GM18870 (cell line): ENCODE results near the gene KLHDC7B.

Experiments used
- ATAC-seq: cut with Tn5 transposase; IDR thresholded peaks from one replicate; pipeline ENCODE4 v1.9.1; 2021; ENCODE audit warnings: moderate library complexity; ENCODE audit not compliant: unreplicated experiment

Gene KLHDC7B

DNA sequence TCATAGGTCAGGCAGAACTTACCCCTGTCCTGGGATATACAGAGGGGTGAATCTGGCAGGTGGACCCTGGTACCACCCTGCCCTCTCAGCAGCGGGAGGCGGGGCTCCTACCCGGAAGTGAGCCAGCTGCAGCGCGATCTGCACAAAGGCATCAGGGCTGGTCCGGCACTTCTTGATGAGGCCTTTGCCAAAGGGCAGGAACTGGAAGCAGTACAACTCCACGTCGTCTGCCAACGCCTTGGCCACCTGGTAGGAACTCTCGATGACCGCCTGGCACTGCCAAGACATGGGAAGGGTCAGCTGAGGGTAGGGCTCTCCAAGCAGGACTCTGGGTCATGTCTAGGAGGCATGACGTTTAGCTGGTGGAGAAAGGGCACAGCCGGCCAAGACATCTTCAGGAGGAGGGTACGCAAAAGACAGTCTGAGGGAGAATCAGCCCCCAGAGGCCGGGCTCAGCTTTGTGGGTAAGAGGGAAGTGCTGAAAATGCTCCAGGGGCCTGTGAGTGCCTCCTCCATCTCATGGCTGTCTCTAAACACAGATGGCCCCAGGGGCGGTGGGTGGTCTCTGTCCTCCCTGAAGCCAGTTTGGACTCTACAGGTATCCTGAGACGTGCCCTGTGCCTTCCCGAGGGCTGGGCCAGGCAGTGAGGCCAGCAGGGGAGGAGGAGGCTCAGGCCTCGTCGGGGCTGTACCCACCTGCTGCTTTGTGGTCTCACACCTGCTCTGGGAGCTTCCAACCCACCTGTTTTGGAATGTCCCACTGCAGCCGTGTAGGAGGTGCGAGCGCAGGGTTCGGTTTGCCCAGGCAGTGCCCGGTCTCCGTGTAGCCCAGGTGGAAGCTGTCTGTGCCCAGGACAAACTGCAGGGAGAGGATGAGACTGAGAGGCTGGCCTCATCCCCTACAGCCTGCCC is 25.8 kb downstream of the KLHDC7B start:
- no peak for ATAC-seq

DNA sequence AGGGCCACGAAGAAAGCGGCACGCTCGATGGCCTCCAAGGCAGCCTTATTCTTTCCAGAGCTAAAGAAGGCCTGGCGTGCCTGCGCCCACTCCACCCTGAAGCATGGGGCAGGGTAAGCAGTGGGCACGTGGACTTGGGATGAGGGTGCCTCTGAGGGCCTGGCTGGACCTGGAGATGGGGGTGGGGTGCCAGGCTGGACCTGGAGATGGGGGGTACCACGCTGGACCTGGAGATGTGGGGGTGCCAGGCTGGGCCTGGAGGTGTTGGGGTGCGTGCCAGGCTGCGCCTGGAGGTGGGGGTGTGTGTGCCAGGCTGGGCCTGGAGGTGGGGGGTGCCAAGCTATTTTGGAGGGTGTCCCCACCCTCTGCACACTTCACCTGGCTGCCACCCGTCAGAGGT is 27.3 kb downstream of the KLHDC7B start:
- no peak for ATAC-seq

DNA sequence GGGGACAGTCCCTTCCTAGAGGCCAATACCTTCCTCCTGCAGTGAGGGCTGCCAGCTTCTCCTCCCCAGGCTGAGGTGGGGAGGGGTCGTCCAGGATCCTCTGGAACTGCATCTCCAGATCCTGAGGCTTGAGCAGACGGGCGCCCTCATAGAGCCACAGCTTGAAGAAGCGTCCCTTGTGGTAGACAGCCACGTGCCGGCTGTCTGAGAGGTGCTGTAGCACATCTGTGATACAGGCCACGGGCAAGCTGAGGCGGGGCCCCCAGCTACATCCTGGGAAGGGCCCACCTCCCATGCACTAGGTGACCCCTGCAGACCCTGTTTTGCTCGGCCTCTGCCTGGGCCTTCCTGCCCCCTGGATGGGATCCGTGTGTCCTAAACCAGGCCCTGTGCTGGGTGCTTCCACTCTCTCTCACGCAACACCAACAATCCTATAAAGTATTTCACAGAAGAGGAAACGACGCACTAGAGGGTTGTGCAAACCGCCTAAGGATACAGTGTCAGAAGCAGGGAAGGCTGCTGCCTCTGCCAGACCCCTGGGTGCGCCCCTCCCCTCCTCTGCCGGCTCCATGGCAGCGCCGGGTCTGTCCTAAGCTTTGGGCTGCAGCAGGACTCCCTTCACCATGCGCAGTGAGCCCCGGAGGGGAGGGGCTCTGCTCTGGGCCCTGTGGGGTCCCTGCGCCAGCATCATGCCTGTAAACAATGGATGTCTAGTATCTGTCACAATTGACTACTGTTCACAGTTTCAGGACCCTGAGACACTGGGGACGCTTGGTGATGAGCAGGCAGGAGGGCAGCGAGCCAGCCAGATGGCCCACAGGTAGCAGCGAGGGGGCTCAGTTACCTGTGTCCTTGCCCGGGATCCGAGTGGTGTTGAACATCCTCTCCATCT is 28.0 kb downstream of the KLHDC7B start:
- no peak for ATAC-seq

DNA sequence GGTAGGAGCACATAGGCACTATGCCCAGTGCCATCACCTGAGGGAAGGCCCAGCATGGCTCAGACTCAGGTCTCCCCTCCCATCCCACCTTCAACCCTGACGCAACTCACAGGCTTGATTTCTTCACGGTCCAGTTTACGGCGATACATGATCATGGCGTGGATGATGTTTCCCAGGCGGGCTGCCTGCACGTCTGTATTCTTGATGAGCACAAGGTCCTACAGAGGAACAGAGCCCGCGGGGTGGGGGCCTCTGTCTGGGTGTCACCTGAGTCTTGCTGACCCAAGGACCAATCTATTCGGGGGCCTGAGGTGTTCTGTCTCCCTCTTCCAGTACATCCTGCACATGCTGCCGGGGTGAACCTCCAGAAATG is 28.7 kb downstream of the KLHDC7B start:
- ATAC-seq = no peak

DNA sequence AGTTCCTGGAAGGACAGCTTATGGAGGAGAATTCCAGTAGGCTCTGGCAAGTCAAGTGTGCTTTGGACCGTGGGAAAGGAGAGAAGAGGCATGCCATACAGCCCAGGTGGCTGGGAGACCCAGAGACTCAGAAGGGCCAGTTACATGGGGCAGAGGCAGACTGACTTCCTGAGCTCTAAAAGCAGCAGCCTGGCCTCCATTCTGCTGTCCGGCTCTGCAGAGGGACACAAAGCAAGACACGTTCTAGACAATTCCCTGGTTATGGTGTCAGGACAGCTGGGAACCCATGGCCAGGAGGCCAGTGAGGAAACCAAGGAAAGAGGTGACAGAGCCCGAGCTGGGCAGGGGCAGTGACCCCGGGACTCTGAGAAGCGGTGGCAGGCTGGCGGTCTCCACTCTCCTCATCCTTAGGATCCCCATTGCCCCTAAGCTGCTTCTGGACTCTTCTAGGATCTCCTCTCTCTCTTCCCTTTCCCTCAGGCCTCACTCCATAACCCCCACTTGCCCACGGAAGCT is 29.8 kb downstream of the KLHDC7B start:
- no peak for ATAC-seq

DNA sequence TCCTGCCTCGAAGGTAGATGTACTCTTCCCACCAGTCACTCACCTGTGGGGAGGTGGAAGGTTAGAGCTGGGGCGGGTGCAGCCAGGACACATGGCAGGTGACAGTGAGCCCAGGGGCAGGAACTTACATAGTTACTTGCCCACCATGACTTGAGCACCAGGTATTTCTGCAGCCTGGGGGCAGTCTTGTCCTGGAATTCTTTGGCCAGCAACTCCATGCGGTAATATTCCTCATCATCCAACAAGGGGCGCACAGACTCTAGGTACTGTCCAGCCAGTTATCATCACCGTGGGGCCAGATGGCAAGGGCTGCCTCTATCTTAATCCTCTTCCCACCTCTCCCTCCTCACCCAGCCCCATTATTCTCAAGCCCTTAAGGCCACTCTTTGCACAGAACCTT is 30.4 kb downstream of the KLHDC7B start:
- ATAC-seq = no peak

DNA sequence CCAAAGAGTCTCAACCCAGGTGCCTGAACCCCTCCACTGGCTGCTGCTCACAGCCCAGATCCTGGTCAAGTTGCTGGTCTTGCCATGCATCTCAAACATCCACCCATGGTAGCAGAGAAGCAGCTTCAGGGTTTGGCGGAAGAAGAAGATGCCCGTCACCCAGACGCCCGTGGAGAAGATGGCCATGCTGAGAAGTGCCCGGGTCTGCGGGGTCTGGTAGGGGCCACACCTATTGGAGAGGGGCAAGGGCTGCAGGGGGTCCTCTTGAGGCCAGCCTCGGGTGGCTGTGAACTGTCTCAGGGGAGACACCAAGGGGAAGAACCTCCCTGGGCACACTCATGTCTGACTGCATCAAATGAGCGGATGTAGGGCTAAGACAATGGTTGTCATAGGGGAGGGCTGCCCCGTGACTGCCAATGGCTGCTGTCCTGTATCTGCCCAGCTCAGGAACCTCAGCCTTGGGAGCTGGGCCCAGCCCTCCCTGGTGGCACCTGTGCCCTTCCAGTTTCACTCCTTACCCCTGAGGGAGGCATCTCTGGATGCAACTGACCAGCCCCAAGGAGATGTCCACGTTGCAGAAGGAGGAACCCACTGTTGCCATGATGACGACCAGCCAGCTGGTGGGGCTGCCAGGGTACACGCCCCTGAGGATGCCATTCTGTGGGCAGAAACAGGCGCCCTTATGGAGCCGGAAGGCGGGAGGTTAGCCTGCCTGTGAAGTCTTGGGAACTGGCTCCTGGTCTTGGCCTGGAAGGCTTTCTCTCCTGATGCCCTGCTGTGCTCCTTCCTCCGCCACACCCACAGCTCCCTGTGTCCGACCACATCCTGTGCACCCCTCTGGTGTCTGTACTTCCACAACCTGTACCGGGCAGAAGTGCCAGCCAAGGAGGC is 31.4 kb downstream of the KLHDC7B start:
- ATAC-seq = no peak

DNA sequence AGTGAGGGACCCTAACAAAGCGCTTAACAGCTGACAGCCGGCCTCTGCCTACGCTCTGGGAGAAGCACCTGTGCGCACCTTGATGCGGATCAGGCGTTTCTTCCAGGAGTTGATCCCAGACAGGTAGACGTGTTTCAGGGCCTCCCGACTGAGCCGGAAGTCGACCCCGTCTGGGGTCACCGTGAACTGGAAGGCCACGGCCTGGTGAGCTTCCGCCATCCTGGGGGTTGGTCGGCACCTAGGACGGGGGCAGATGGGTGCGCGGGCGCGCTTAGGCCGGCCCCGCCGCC is 31.9 kb downstream of the KLHDC7B start:
- no peak for ATAC-seq

DNA sequence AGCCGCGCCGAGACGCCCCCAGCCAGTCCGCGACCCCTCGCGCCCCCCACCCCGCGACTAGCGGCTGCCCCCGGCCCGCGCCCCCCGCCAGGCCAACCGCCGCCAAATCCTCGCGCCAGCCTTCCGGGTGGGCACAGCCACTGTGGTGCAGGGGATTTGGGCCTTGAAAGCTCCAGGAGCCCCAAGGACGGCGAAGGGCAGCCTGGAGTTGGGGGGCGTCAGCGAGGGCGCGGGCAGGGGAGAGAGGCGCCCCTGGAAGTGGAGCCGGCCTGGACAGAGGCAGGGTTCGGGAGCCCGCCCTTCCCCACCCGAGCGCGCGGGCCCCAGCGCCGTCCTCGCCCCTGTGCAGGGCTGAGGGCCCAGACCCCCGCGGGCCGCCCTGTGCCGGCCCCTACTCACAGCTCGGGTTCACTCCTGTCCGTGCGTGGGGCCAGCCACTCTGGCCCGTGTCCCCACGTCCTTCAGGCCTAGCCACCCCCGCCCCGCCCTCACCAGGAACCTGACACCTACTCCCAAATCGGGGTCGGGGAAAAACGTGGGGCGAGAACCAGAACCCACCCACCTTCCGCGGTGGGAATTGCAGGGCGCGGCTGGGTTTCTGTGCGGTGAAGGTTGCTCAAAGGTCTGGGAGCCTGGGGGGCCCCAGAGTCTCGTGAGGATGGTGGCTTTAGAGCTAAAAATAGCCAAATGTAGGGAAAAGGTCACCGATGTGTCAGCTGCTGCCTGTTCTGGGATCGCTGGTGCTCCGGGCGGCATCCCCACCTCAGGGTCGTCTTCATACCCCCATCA is 32.5 kb downstream of the KLHDC7B start, which contains the start of gene CPT1B:
TSS of gene CPT1B (minus strand) at position 441 of the 789 bp plus-strand sequence. CDS start 512 bp downstream, outside the sequence.
- no peak for ATAC-seq

DNA sequence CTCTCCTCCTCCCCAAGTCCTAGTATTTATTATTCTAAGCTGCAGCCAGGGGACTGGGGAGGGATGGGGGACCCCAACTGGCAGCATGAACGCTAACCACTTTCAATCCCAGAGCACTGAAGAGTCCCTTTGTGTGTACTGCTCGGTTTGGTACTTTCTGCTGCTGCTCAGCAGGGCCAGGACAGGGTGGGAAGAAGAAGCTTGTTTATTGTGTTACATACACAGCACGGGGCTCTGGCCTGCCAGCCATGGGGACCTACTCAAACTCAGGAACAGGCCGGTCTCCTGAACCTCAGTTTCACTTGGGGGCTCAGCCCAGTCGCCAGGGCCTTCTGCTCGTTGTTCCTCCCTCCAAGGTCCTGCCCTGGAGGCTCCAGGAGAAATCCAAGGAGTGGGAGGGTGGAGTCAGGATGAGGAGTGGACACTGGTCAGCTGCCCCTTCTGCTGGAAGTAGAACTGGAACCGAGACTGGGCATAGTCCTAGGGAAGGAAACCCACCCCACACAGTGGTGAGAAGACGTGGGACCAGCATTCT is 33.1 kb downstream of the KLHDC7B start:
- no peak for ATAC-seq

DNA sequence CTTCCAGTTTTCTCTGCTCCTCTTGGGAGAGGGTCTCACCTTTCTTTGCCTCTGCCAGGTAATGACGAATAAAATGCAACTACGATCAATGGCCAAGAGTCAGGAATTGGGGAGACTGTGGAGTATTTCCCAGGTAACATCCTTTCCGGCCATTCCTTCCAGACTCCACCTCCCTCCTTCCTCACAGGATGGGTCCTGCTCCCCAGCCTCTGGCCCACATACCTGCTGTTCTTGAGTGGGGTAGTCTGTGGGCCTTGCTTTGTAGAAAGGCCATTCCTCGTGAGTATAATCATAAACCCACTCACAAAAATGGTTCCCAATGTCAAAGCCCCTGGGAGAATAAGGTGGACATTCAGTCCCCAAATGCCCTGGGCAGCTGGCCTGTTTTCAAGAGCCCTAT is 34.1 kb downstream of the KLHDC7B start:
- ATAC-seq = no peak

DNA sequence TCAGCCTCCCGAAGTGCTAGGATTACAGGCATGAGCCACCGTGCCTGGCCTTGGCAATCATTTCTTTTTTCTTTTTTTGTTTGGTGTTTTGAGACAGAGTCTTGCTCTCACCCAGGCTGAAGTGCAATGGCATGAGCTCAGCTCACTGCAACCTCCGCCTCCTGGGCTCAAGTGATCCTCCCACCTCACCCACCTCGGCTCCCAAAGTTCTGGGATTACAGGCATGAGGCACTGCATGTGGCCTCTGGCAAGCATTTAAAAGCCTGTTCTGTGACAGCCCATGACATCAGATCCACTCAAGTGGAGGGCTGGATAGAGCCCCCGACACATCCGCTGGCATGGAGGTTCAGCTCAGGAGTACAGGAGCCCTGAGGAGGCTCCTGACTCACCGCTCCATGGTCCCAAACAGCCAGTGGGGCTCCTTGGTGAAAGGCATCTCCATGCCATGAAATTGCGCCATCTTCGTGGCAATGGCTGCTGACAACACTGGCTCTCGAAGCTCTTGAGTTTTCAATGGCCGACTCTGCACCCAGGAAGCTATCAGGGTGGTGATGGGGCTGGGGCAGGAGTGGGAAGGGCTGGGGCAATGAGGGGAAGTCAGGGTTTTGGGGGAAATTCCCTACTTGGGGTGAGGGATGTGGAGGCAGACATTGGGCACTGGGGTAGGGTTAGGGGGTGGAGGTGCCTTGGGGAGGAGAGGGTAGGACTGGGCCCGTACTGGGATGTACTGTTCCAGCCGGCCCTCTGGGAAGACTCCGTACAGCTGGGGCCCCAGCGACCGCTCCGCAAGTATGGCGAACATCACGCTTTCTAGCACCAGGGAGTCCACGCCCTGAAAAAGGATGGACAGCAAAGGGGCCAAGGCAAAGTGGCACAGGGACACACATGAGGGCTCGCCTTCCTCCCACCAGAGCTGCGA is 35.6 kb downstream of the KLHDC7B start:
- ATAC-seq = no peak

DNA sequence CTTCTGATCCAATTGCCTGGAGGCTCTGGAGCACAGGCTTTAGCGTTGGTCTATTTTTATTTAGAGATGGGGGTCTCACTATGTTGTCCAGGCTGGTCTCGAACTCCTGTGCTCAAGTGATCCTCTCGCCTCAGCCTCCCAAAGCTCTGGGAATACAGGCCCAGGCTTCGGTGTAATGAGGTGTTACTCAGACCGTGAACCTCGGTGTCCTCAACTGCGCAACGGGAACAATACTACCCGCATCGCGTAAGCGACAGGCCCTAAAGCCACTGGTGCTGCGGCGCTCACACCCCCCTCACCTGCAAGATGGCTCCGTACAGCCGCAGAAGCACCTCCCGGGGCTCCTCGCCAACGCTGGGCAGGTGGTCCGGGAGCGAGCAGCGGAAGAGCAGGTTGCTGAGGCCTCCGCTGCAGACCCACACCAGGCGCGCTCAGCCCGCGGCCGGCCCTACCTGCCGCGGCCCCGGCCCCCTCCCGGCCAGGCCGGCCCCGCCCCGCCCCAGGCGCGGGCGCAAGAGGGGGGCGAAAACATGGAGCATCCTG is 36.3 kb downstream of the KLHDC7B start:
- peak; percentile 5 for ATAC-seq

DNA sequence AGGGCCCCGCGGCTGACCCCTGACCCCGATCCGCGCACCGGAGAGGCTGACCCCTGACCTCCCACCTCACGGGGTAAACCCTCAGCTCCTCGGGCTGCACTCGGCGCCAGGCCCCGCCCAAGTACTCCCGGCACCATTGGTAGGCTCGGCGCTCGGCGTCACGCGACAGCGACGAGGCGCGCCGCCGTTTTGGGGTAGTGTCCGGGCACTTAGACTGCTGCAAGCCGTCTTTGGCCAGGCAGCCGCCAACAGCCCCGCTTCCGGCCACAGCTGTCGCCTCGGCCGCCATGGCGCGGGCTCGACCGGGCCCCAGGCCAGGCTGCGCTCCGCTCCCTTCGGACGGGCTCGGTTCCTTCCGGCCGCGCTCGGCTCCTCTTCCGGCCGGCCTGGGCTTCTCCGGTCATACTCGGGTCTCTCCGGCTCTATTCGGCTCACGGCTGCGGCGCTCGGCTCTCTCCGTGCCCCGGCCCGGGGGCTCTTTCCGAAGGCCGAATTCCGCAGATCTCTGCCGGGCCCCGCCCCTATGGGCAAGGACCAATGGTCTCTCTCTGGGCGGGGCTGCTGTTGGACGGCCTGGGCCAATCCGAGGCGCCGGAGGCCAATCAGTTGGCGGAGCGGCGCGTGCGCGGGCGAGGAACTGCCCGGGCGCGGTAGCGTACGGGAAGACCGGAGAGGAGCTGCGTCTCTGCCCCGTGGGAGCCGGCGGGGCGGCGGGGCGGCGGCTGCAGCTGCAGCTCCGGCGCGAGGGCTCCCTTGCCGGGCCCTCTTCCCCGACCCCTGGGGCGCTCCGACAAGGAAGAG is 37.0 kb downstream of the KLHDC7B start, which contains the start of gene CHKB:
TSS of gene CHKB (minus strand) at position 357 of the 801 bp plus-strand sequence. CDS start at position 289, 68 bp downstream.
- peak; percentile 88 for ATAC-seq

DNA sequence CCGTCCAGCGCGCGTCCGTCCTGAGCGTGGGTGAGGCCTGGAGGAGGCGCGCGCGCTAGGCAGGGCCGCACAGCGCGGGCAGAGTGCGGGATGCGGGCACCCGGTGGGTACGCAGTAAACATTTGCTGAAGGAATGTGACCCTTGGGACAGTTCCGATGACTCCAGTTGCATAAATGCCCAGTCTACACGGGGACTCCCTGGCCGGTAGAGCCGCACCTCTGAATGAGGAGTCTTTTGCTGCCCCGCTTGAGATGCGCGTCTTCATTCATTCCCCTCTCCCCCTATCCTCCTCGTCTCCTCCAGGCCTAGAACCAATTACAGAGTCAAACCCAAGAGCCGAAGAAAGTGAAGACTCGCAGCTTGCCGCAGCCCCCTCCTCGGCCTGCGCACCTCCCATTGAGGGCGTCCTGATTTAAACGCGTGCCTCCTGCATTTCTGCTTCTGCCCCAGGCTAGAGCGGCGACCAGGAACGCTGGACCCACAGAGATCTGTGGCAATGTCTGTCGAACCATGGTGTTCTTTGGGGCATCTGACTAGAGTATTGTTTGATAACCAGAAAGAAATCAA is 37.7 kb downstream of the KLHDC7B start:
- ATAC-seq = peak; percentile 30

DNA sequence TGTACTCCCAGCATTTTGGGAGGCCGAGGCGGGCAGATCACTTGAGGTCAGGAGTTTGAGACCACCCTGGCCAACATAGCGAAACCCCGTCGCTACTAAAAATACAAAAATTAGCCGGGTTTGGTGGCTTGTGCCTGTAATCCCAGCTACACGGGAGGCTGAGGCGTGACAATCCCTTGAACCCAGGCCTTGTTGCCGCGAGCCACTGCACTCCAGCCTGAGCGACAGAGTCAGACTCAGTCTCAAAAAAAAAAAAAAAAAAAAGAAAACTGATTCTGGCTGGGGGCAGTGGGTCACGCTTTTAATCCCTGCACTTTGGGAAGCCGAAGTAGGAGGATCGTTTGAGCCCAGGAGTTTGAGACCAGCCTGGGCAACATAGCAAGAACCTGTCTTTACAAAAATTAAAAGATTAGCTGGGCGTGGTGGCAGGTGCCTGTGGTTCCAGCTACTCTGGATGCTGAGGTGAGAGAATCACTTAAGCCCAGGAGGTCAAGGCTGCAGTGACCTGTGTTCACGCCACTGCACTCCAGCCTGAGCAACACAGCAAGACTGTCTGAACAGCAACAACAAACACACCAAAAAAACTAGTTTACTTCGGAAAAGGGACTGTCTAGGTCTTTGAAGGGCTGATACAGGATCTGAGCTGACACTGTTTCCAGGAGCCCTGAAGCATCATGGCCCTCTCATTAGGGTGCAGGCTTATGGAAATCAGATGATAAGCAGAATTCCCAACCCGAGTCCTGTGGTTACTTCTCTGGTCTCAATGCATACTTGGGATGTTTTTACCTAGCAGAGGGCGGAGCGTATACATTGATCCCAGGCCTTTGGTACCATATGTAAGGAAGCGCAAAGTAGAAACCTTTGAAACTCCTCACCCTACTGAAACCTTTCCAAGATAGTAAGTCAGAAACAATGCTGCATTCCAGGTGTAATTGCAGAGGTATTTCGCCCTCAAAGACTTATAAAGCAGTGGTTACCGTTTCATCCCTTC is 38.7 kb downstream of the KLHDC7B start:
- ATAC-seq = no peak
